HepG2 (cell line): Measurements from ENCODE around the gene CCDC77. TPM values are rescaled to one million over a fixed set of nuclear protein-coding genes. Genes with fewer than 3 reads are reported as not detected.

Experiments used
- ARNT ChIP-seq: fragments of 450-650 bp; IDR thresholded peaks from 2 replicates; pipeline ENCODE4 v1.6.1; 2017
- CBFB ChIP-seq: sonication (generic); formaldehyde crosslinking; IDR thresholded peaks from 2 replicates; pipeline ENCODE4 v1.4.0; 2020; ENCODE audit warnings: missing genetic modification reagents
- CBX1 ChIP-seq: IDR thresholded peaks from one replicate; pipeline ENCODE4 v1.6.1; 2016; ENCODE audit warnings: antibody characterized with exemption, low read depth
- CCAR2 ChIP-seq: fragments of 200-400 bp; formaldehyde crosslinking; optimal IDR thresholded peaks from 2 replicates; pipeline ENCODE3; 2018; ENCODE audit warnings: low read depth, mild to moderate bottlenecking, low read length, moderate library complexity
- HDAC6 ChIP-seq: fragments of 200-600 bp; sonication (generic); IDR thresholded peaks from 2 replicates; pipeline ENCODE4 v1.7.0; 2017; ENCODE audit warnings: mild to moderate bottlenecking, antibody characterized with exemption, low read length, low read depth
- HMGA1 ChIP-seq: sonication (generic); formaldehyde crosslinking; conservative IDR thresholded peaks from 2 replicates; pipeline ENCODE4 v1.4.0; 2020; ENCODE audit warnings: missing genetic modification reagents
- KLF16 ChIP-seq, 2 experiments: sonication (generic) in 1 of 2; formaldehyde crosslinking in 1 of 2; IDR thresholded peaks; 2 replicates each; pipeline versions ENCODE4 v1.6.1 to v1.8.0; 2016 to 2023; ENCODE audit warnings: missing genetic modification reagents in 2 of 2, missing compliant biosample characterization in 1 of 2
- MAF1 ChIP-seq: sonication (generic); formaldehyde crosslinking; IDR thresholded peaks from 2 replicates; pipeline ENCODE4 v1.5.0; 2020; ENCODE audit warnings: missing genetic modification reagents, borderline replicate concordance
- MEF2D ChIP-seq: sonication (generic); formaldehyde crosslinking; IDR thresholded peaks from 2 replicates; pipeline ENCODE4 v1.5.1; 2020; ENCODE audit warnings: mild to moderate bottlenecking, missing genetic modification reagents
- MIER3 ChIP-seq: IDR thresholded peaks from 2 replicates; pipeline ENCODE4 v1.6.1; 2016; ENCODE audit warnings: missing compliant biosample characterization, borderline replicate concordance
- MXD4 ChIP-seq: IDR thresholded peaks from 2 replicates; pipeline ENCODE4 v1.6.1; 2016; ENCODE audit warnings: mild to moderate bottlenecking, missing biosample characterization, missing genetic modification reagents
- NBN ChIP-seq: fragments of 450-650 bp; conservative IDR thresholded peaks from 2 replicates; pipeline ENCODE4 v1.6.1; 2017
- NFYC ChIP-seq: IDR thresholded peaks from 2 replicates; pipeline ENCODE4 v1.6.1; 2016; ENCODE audit warnings: missing genetic modification reagents, missing compliant biosample characterization
- NR3C1 ChIP-seq: sonication (generic); formaldehyde crosslinking; IDR thresholded peaks from 2 replicates; pipeline ENCODE4 v1.4.0; 2020; ENCODE audit warnings: missing genetic modification reagents
- POLR2A ChIP-seq, 2 experiments: IDR thresholded peaks; 2 replicates each; pipeline ENCODE4 v1.6.1; 2011; ENCODE audit warnings: low read depth in 2 of 2, low read length in 2 of 2, mild to moderate bottlenecking in 1 of 2, moderate library complexity in 1 of 2; ENCODE audit not compliant: insufficient read depth in 1 of 2
- PRDM4 ChIP-seq: sonication (generic); formaldehyde crosslinking; IDR thresholded peaks from 2 replicates; pipeline ENCODE4 v1.9.0; 2021; ENCODE audit warnings: missing genetic modification reagents, borderline replicate concordance
- SMC3 ChIP-seq: IDR thresholded peaks from 2 replicates; pipeline ENCODE4 v1.6.1; 2011; ENCODE audit warnings: low read length, improper control_type of control experiment
- SP2 ChIP-seq: sonication (generic); formaldehyde crosslinking; IDR thresholded peaks from 2 replicates; pipeline ENCODE4 v1.5.1; 2020; ENCODE audit warnings: mild to moderate bottlenecking, missing genetic modification reagents
- SP5 ChIP-seq: IDR thresholded peaks from 2 replicates; pipeline ENCODE4 v1.6.1; 2016; ENCODE audit warnings: low read depth, borderline replicate concordance
- YEATS4 ChIP-seq: sonication (generic); formaldehyde crosslinking; IDR thresholded peaks from 2 replicates; pipeline ENCODE4 v1.4.0; 2020; ENCODE audit warnings: missing genetic modification reagents, borderline replicate concordance
- ZBTB37 ChIP-seq: sonication (generic); formaldehyde crosslinking; IDR thresholded peaks from 2 replicates; pipeline ENCODE4 v1.4.0; 2020; ENCODE audit warnings: mild to moderate bottlenecking, missing genetic modification reagents
- ZNF382 ChIP-seq: sonication (generic); formaldehyde crosslinking; IDR thresholded peaks from 2 replicates; pipeline ENCODE4 v1.5.0; 2020; ENCODE audit warnings: missing genetic modification reagents, mild to moderate bottlenecking, borderline replicate concordance
- ZNF414 ChIP-seq: sonication (generic); formaldehyde crosslinking; IDR thresholded peaks from 2 replicates; pipeline ENCODE4 v1.5.0; 2020; ENCODE audit warnings: missing genetic modification reagents
- ZNF562 ChIP-seq: sonication (generic); formaldehyde crosslinking; IDR thresholded peaks from 2 replicates; pipeline ENCODE4 v1.8.0; 2022; ENCODE audit warnings: missing genetic modification reagents, borderline replicate concordance
- ZNF660 ChIP-seq: sonication (generic); formaldehyde crosslinking; IDR thresholded peaks from 2 replicates; pipeline ENCODE4 v1.5.1; 2020; ENCODE audit warnings: mild to moderate bottlenecking, low read depth, missing genetic modification reagents, borderline replicate concordance
- ZNF691 ChIP-seq: sonication (generic); formaldehyde crosslinking; IDR thresholded peaks from 2 replicates; pipeline ENCODE4 v1.4.0; 2020; ENCODE audit warnings: missing genetic modification reagents, low read depth, mild to moderate bottlenecking, borderline replicate concordance
- ZNF780A ChIP-seq: sonication (generic); formaldehyde crosslinking; IDR thresholded peaks from 2 replicates; pipeline ENCODE4 v1.8.0; 2022; ENCODE audit warnings: mild to moderate bottlenecking, missing genetic modification reagents, moderate library complexity
- ZNF792 ChIP-seq: IDR thresholded peaks from 2 replicates; pipeline ENCODE4 v1.6.1; 2016
- polyA plus RNA-seq, 8 experiments: library from polyadenylated mRNA; depleted of rRNA in 3 of 8; stranded (reverse) in 7 of 8; unstranded in 1 of 8; fragments of >200 nt; fragmentation: Illumina TruSeq in 4 of 8; extraction: Trizol in 4 of 8; gene quantifications; 2 replicates each; pipeline versions ENCODE4 v1.2.1 to v1.2.3, GENCODE V29; 2011 to 2016; ENCODE audit warnings: low read depth in 4 of 8, missing spikeins in 1 of 8, mixed read lengths in 1 of 8; ENCODE audit not compliant: insufficient read depth in 1 of 8
- total RNA-seq, 5 experiments: library from RNA; depleted of rRNA; stranded (reverse); fragments of >200 nt; fragmentation: Illumina TruSeq; extraction: Trizol; gene quantifications; 2 replicates each; pipeline ENCODE4 v1.2.3, GENCODE V29; 2016; ENCODE audit warnings: low read depth in 1 of 5

Gene CCDC77
- total and polyA plus RNA-seq, 2 of the 13 experiments (the other 11 are each of a cell fraction or from before 2014, with no cell fraction given): 6.4 to 16.4 TPM

DNA sequence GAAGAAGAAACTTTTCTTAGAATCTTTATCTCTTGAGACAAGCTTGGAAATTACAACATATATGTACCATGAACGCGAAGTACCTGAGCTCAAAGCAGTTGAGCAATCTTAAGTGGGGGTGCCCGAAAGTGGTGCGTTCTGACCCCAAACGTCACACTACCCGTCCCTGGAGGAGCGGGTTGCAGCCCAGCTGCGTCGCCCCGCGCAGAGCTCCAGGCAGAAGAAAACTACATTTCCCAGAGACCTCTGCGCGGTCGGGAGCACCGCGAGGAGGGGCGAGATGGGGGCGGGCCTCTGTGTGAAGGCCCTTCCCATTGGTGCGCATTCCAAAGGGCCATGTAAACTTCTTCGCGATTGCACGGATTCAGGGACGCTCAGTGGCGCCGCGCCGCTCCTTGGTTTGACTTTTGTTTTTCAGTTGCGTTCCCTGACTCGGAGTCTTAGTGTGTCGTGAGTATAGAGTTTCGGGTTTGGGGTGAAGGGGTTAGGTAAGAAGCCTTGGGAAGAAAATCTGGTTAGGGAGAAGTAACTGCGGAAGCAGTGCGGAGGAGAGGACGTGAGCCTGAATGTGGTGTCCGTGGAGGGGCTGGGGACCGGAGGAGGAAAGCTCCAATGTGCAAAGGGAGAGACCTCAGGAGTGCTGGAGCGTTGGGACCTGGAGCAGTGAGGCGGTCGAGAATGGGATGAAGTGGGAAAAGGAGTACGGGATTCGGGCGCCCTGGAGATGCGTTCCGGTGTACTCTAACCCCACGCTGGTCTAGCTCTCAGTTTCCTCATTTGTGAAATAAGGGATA, at the start of gene CCDC77 (continued):
- TF ChIP-seq ZNF382 (CRISPR knock-in tag) (no peak), POLR2A (IDR thresholded peaks at IDR 0.05; ENCODE audit: insufficient read depth in 1 of 2, low read depth in 2 of 2, low read length in 2 of 2) (peak; percentile 39 to 70; a peak in 3 of 4 replicates), MXD4 (CRISPR knock-in tag) (peak; percentile 71; the same call in 1 of the 2 replicates), NBN (no peak), ZNF660 (no peak), MIER3 (CRISPR knock-in tag) (no peak; the same call in 1 of the 2 replicates), ZNF691 (CRISPR knock-in tag) (no peak), YEATS4 (CRISPR knock-in tag) (peak; percentile 35; the same call in 1 of the 2 replicates), NR3C1 (no peak), HDAC6 (no peak), ZNF792 (0 out of 2 replicates have a peak, but pooled peaks have one; percentile 58), SMC3 (no peak), ZBTB37 (CRISPR knock-in tag) (no peak), NFYC (CRISPR knock-in tag) (peak; percentile 98), ZNF414 (CRISPR knock-in tag) (no peak; the same call in 1 of the 2 replicates), CBX1 (no peak), MAF1 (CRISPR knock-in tag) (no peak), CBFB (CRISPR knock-in tag) (0 out of 2 replicates have a peak, but pooled peaks have one; percentile 78), HMGA1 (CRISPR knock-in tag) (no peak), CCAR2 (no peak), KLF16 (CRISPR knock-in tag; IDR thresholded peaks at IDR 0.05) (peak in 1 of 2 experiments; percentile 41; a peak in 1 of 4 replicates), ARNT (no peak), SP2 (peak; percentile 85), ZNF562 (CRISPR knock-in tag) (no peak), PRDM4 (CRISPR knock-in tag) (no peak), SP5 (CRISPR knock-in tag) (peak; percentile 53; the same call in 1 of the 2 replicates), MEF2D (CRISPR knock-in tag) (no peak), ZNF780A (CRISPR knock-in tag) (no peak)
